DOHH2 (cell line): Measurements from ENCODE around the gene BSND.

Experiments used
- H3F3A ChIP-seq: fragments of 200-600 bp; sonication (generic), shearing (Covaris generic); 2 replicates; pipeline ENCODE4 v1.6.0; 2016; ENCODE audit warnings: antibody characterized with exemption, mild to moderate bottlenecking; ENCODE audit not compliant: control insufficient read depth, insufficient read depth
- H3K27ac ChIP-seq: fragments of 200-600 bp; sonication (generic); 2 replicates; pipeline ENCODE4 v1.5.1; 2014; ENCODE audit warnings: low read depth, mild to moderate bottlenecking, low read length, moderate library complexity
- H3K27me3 ChIP-seq: fragments of 200-600 bp; sonication (generic); 2 replicates; pipeline ENCODE4 v1.6.1; 2014; ENCODE audit warnings: mild to moderate bottlenecking, low read length, mixed read lengths; ENCODE audit not compliant: control insufficient read depth
- H3K36me3 ChIP-seq: fragments of 200-600 bp; sonication (generic); 2 replicates; pipeline ENCODE4 v1.6.1; 2014; ENCODE audit warnings: mild to moderate bottlenecking, low read length, moderate library complexity, mixed read lengths; ENCODE audit not compliant: control insufficient read depth
- H3K4me1 ChIP-seq: fragments of 200-600 bp; sonication (generic); 2 replicates; pipeline ENCODE4 v1.6.1; 2014; ENCODE audit warnings: mild to moderate bottlenecking, low read length, mixed read lengths; ENCODE audit not compliant: control insufficient read depth
- H3K4me2 ChIP-seq: fragments of 200-600 bp; sonication (generic); 2 replicates; pipeline ENCODE4 v1.6.0; 2014; ENCODE audit warnings: mild to moderate bottlenecking, low read length, moderate library complexity
- H3K4me3 ChIP-seq: fragments of 200-600 bp; sonication (generic); 2 replicates; pipeline ENCODE4 v1.5.1; 2014; ENCODE audit warnings: mild to moderate bottlenecking, low read length, mixed read lengths
- H3K79me2 ChIP-seq: fragments of 200-600 bp; sonication (generic); 2 replicates; pipeline ENCODE4 v1.6.1; 2014; ENCODE audit warnings: mild to moderate bottlenecking, low read length, mixed read lengths; ENCODE audit not compliant: control insufficient read depth
- H3K9me2 ChIP-seq: fragments of 200-600 bp; sonication (generic); replicated peaks from 2 replicates; pipeline ENCODE4 v1.6.1; 2014; ENCODE audit warnings: mild to moderate bottlenecking, low read length, mixed read lengths; ENCODE audit not compliant: control insufficient read depth
- H3K9me3 ChIP-seq: fragments of 200-600 bp; sonication (generic); 2 replicates; pipeline ENCODE4 v1.6.1; 2014; ENCODE audit warnings: antibody characterized with exemption, low read length, mixed read lengths; ENCODE audit not compliant: control insufficient read depth, insufficient read depth
- H4K20me1 ChIP-seq: fragments of 200-600 bp; sonication (generic); 2 replicates; pipeline ENCODE4 v1.6.0; 2014; ENCODE audit warnings: low read depth, mild to moderate bottlenecking, antibody characterized with exemption, low read length, moderate library complexity; ENCODE audit not compliant: control insufficient read depth, insufficient read depth
- EZH2phosphoT487 ChIP-seq: fragments of 200-600 bp; sonication (generic); IDR thresholded peaks from 2 replicates; pipeline ENCODE4 v1.6.1; 2017; ENCODE audit warnings: borderline replicate concordance, mild to moderate bottlenecking, antibody characterized with exemption, low read length, moderate library complexity, mixed read lengths
- TF ChIP-seq, protein P1 (sequence below): fragments of 200-600 bp; sonication (generic); IDR thresholded peaks from one replicate; pipeline ENCODE4 v1.5.1; 2014; ENCODE audit warnings: antibody characterized with exemption, mild to moderate bottlenecking, low read depth, low read length; ENCODE audit not compliant: poor library complexity, severe bottlenecking

Gene BSND

DNA sequence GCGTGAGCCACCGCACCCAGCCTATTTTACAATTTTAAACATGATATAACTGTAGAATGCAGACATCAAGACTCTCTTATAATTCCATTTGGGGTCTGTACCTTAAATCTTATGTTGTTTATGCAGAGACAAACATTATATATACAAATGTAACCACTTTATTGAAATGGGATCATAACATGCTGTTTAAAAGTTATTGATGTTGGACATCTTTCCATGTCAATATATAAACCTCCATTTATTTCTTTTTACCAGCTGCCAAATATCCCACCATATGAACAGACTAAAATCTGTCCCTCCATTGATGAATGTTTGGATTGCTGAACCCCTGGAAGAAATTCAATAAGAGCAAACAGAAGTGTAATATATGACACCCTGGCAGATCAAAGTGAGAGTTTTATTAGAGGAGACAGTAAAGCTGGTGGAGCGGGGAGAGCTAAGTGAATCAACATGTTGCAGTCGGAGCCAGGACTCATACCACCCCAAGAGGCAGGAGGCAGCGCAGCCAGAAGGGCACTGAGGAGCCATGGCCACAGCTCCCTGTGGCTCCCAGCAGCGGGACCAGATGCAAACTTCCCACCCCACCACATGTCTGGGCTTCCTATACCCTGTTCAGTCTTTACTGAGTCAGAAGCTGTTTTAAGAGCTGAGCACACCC lies 35.9 kb downstream of the BSND start:
- H3K4me3 ChIP-seq = no peak overlapping the region

DNA sequence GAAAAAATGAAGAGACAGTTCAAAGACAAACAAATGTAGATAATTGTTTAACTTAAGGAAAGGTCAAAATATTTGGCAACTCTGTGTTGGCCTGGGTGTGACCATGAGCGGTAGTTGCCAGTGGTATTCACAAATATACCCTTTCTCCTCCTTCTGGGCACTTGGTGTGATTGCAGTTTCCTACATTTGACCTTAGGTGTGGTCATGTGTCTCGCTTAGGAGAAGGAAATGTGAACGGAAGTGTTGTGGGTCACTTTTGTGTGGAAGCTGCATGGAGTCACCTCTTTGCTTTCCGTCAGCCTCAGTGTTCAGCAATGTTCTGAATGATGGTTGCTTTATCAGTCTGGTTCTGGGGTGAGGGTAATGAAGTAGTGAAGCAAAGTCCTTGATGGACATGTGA lies 37.2 kb downstream of the BSND start:
- H3F3A ChIP-seq = no peaks in the 10 kb centered on the region
- no peak overlapping the region for H3K4me2 ChIP-seq
- TF ChIP-seq, protein P1, sequence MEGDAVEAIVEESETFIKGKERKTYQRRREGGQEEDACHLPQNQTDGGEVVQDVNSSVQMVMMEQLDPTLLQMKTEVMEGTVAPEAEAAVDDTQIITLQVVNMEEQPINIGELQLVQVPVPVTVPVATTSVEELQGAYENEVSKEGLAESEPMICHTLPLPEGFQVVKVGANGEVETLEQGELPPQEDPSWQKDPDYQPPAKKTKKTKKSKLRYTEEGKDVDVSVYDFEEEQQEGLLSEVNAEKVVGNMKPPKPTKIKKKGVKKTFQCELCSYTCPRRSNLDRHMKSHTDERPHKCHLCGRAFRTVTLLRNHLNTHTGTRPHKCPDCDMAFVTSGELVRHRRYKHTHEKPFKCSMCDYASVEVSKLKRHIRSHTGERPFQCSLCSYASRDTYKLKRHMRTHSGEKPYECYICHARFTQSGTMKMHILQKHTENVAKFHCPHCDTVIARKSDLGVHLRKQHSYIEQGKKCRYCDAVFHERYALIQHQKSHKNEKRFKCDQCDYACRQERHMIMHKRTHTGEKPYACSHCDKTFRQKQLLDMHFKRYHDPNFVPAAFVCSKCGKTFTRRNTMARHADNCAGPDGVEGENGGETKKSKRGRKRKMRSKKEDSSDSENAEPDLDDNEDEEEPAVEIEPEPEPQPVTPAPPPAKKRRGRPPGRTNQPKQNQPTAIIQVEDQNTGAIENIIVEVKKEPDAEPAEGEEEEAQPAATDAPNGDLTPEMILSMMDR = no peak
- TF ChIP-seq EZH2phosphoT487 = no peak
- no peak overlapping the region for H3K4me3 ChIP-seq
- no peaks in the 10 kb centered on the region for H3K79me2 ChIP-seq
- no peaks in the 10 kb centered on the region for H4K20me1 ChIP-seq
- no peaks in the 10 kb centered on the region for H3K36me3 ChIP-seq
- no peaks in the 10 kb centered on the region for H3K4me1 ChIP-seq
- no peak overlapping the region for H3K27ac ChIP-seq
- no peaks in the 10 kb centered on the region for H3K9me2 ChIP-seq
- H3K27me3 ChIP-seq = peaks cover 32% of the 10 kb centered on the region
- H3K9me3 ChIP-seq = no peaks in the 10 kb centered on the region

More for the DNA sequence above, 35.9 kb downstream of the BSND start:
- H3K4me2 ChIP-seq = no peak overlapping the region
- no peaks in the 10 kb centered on the region for H3F3A ChIP-seq
- H3K27ac ChIP-seq = no peak overlapping the region
- no peaks in the 10 kb centered on the region for H3K79me2 ChIP-seq
- H3K9me2 ChIP-seq = no peaks in the 10 kb centered on the region
- H4K20me1 ChIP-seq = no peaks in the 10 kb centered on the region
- no peaks in the 10 kb centered on the region for H3K9me3 ChIP-seq
- no peaks in the 10 kb centered on the region for H3K4me1 ChIP-seq
- peaks cover 29% of the 10 kb centered on the region for H3K27me3 ChIP-seq
- no peaks in the 10 kb centered on the region for H3K36me3 ChIP-seq
- TF ChIP-seq, protein P1 = no peak
- TF ChIP-seq EZH2phosphoT487 = no peak

DNA sequence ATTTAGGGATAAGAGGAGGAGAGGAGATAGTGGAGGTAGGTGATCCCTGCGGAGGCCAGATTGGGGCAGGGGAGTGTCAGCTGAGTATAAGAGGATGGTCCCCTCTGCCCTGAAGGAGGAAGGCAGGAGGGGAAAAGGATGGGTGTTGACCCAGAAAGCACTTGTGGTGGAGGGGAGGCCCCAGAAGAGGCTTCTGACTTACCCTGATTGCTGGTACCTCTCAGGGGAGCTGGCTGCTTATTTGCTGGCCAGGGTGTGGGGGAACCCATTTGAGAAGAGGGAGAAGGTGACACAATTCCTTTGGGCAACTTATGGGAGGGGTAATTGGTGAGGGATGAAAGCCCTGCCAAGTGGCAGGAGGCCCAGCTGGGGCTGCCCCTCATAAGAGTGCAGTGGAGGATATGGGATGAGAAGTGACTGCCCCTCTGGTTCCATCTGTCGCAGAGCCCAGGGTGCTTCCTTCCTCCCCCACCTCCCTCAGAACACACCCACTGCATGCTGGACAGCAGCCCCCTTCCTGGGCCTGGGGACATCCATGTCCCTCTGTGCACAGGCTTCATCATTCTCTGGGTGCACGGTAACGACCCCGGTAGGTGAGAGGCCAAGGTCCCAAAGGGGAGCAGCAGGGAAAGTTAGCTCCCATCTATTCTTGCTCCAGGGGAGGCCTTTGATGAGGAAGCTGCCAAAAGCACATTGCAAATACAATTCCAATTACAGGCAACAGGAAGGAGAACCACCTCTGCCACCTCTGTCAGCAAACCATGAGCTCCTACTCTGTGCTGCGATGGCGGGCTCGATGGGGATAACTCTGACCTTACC lies 39.2 kb downstream of the BSND start:
- H3K27me3 ChIP-seq = peaks cover 37% of the 10 kb centered on the region

More for the DNA sequence above, 39.2 kb downstream of the BSND start:
- no peaks in the 10 kb centered on the region for H3K79me2 ChIP-seq
- TF ChIP-seq, protein P1 = no peak
- no peak for TF ChIP-seq EZH2phosphoT487
- no peaks in the 10 kb centered on the region for H3K36me3 ChIP-seq
- no peak overlapping the region for H3K27ac ChIP-seq
- H3K9me2 ChIP-seq = no peaks in the 10 kb centered on the region
- no peaks in the 10 kb centered on the region for H3K9me3 ChIP-seq
- H3K4me3 ChIP-seq = no peak overlapping the region
- H4K20me1 ChIP-seq = no peaks in the 10 kb centered on the region
- no peak overlapping the region for H3K4me2 ChIP-seq
- no peaks in the 10 kb centered on the region for H3K4me1 ChIP-seq
- no peaks in the 10 kb centered on the region for H3F3A ChIP-seq
